ENCODE data around the gene TTLL3. TPM values are rescaled to one million over a fixed set of nuclear protein-coding genes. Genes with fewer than 3 reads are reported as not detected.

TTLL3 gene
- total RNA-seq, 2 donors from 2014 or later: 12.2 to 13.1 TPM

DNA sequence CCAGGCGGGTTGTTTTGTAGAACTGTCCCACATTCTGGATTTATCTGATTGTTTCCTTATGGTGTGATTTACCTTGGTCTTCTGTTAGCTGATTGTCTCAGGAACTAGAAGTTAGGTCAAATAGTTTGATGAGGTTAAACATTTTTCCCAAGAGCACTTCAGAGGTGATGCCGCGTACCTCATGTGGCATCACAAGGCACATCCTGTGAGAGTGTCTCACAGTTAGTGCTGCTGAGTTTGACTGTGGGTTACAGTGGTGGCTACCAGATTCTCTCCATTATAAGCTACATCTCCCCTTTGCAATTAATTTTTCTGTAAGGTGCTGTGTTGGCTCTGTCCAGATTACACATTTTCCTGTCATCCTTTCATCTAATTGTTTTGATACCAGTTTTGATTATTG, 21.2 kb downstream of the TTLL3 start:
- TF ChIP-seq, protein P1, sequence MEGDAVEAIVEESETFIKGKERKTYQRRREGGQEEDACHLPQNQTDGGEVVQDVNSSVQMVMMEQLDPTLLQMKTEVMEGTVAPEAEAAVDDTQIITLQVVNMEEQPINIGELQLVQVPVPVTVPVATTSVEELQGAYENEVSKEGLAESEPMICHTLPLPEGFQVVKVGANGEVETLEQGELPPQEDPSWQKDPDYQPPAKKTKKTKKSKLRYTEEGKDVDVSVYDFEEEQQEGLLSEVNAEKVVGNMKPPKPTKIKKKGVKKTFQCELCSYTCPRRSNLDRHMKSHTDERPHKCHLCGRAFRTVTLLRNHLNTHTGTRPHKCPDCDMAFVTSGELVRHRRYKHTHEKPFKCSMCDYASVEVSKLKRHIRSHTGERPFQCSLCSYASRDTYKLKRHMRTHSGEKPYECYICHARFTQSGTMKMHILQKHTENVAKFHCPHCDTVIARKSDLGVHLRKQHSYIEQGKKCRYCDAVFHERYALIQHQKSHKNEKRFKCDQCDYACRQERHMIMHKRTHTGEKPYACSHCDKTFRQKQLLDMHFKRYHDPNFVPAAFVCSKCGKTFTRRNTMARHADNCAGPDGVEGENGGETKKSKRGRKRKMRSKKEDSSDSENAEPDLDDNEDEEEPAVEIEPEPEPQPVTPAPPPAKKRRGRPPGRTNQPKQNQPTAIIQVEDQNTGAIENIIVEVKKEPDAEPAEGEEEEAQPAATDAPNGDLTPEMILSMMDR (IDR thresholded peaks at IDR 0.05): no peak
- no peaks in the 10 kb centered on the region for H3K27me3 ChIP-seq
- H3K4me3 ChIP-seq: no peak overlapping the region
- H3K9me3 ChIP-seq: no peaks in the 10 kb centered on the region
- H3K36me3 ChIP-seq: peaks cover 28% of the 10 kb centered on the region
- H3K4me1 ChIP-seq: no peaks in the 10 kb centered on the region
- H3K27ac ChIP-seq: no peak overlapping the region
- no peak for DNase-seq (ENCODE audit: low spot score)

DNA sequence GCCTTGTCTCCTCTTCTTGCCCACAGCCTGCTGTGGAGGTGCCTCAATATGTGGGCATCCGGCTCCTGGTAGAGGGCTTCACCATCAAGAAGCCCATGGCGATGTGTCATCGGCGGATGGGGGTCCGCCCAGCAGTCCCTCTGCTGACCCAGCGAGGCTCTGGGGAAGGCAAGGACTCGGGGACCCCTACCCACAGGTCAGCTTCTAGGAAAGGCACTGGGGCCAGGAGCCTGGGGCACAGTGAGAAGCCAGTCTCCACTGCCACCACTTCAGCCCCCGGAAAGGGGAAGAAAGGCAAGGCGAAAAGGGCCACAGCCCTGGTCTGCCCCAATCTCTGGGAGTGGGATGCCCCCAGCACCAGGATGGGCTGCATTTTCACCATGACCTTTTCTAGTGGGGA, 23.0 kb downstream of the TTLL3 start:
- no peak for DNase-seq (ENCODE audit: low spot score)
- H3K9me3 ChIP-seq: no peaks in the 10 kb centered on the region
- H3K4me1 ChIP-seq: no peaks in the 10 kb centered on the region
- H3K27me3 ChIP-seq: no peaks in the 10 kb centered on the region
- no peak overlapping the region for H3K4me3 ChIP-seq
- TF ChIP-seq, protein P1 (IDR thresholded peaks at IDR 0.05): no peak
- H3K27ac ChIP-seq: no peak overlapping the region
- peaks cover 28% of the 10 kb centered on the region for H3K36me3 ChIP-seq

DNA sequence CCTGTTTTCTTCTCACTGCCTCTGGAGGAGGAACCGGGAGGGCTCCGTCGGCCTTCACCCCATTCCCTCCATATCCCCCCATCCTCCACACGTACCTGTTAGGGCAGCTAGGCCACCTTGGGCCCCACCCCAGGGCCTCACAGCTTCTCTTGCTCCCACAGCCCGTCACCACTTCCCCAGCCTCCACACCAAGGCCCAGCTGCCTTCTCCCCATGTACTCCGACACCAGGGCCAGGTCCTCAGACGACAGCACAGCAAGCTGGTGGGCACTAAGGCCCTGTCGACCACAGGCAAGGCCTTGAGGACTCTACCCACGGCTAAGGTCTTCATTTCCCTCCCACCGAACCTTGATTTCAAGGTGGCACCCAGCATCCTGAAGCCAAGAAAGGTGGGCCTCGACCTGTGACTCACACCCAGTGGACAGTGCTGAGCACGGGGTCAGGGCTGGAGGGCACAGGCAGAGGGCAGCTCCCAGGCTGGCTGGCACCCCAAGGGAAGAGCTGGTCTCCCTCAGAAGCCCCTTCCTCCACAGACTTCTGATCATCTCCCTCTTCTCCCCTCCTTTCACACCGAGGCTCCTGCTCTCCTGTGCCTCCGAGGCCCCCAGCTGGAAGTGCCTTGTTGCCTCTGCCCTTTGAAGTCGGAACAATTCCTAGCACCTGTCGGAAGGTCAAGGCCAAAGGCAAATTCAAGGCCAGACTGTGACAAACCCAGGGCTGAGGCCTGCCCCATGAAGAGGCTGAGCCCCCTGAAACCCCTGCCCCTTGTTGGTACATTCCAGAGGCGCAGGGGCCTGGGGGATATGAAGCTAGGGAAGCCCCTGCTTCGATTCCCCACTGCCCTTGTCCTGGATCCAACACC, 24.7 kb downstream of the TTLL3 start:
- H3K27ac ChIP-seq: no peak overlapping the region
- no peak for DNase-seq (ENCODE audit: low spot score)
- no peaks in the 10 kb centered on the region for H3K27me3 ChIP-seq
- TF ChIP-seq, protein P1 (IDR thresholded peaks at IDR 0.05): no peak
- H3K9me3 ChIP-seq: no peaks in the 10 kb centered on the region
- H3K4me1 ChIP-seq: no peaks in the 10 kb centered on the region
- no peak overlapping the region for H3K4me3 ChIP-seq
- H3K36me3 ChIP-seq: peaks cover 38% of the 10 kb centered on the region

DNA sequence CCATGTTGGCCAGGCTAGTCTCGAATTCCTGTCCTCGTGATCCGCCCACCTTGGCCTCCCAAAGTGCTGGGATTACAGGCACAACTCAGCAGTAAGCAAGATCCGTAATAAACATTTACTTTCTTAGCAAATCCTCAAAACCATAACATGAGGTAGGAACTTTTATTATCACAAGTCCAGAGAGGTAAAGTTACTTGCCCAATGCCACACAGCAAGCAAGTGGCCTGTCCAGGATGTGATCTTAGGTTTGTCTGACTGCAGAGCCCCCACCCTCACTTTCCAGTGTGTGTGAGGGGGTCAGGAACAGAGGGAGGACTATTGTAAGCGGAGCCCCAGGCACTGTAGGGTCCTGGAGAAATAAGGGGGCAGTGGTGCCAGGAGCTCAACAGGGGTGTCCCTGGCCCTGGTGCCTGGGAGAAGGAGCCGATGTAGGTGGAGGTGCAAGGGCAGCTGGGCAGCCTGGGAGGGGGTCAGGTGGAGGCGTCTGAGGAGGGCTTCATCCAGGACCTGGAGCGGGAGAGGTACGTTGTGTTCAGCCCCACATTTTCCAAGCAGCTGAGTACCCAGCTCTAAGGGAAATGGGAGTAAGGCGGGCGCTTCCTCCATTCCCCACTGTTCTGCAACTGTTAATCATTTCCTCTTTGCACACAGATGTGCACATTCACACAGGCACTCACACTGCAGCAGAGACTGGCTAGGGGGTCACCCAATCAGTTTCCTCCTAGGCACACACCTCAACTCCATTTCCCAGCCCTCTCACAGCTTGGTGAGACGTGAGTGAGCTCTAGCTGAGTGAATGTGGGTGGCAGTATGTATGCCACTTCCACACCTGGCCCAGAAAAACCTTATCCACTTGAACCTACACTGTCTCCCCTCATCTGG, 27.9 kb downstream of the TTLL3 start:
- H3K27me3 ChIP-seq: no peaks in the 10 kb centered on the region
- peaks cover 0 to 4% of the 10 kb centered on the region in 2 donors for H3K4me1 ChIP-seq
- no peak overlapping the region for H3K27ac ChIP-seq
- no peak overlapping the region for H3K4me3 ChIP-seq
- H3K36me3 ChIP-seq: peaks cover 43% of the 10 kb centered on the region
- TF ChIP-seq, protein P1 (IDR thresholded peaks at IDR 0.05): no peak
- H3K9me3 ChIP-seq: no peaks in the 10 kb centered on the region
- no peak for DNase-seq (ENCODE audit: low spot score)

DNA sequence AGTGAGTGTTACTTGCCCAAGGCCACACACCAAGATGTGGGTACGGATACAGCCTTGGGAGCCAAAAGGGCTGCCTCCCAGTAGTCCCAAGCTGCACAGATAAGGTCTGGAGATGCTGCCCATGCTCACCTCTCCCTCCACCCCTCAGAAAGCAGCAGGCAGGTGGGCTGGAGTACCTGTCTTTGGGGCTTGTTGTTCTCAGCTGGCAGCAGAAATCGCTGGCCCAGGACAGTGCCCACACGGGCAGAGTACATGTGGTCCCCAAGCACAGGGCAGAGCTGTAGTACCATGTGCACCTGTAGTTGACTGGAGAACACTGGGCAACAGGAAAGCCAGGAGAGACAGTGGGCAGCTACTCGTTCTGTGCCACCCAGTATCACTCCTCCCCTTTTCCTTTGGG, 28.8 kb downstream of the TTLL3 start:
- H3K36me3 ChIP-seq: peaks cover 39% of the 10 kb centered on the region
- no peak for DNase-seq (ENCODE audit: low spot score)
- TF ChIP-seq, protein P1 (IDR thresholded peaks at IDR 0.05): no peak
- H3K9me3 ChIP-seq: no peaks in the 10 kb centered on the region
- H3K27me3 ChIP-seq: no peaks in the 10 kb centered on the region
- H3K27ac ChIP-seq: no peak overlapping the region
- H3K4me1 ChIP-seq: peaks cover 0 to 7% of the 10 kb centered on the region in 2 donors
- H3K4me3 ChIP-seq: no peak overlapping the region
